HG02763 (cell line): ENCODE results near the gene PCBP3.
"Not testable (repeated sequence)": the region's sequence is repeated elsewhere in the genome, so short reads cannot be mapped to it uniquely, and the experiment has no call there.

Experiments
- ATAC-seq: cut with Tn5 transposase; IDR thresholded peaks from one replicate; pipeline ENCODE4 v1.9.1; 2021; ENCODE audit warnings: mild to moderate bottlenecking, moderate library complexity; ENCODE audit not compliant: unreplicated experiment

PCBP3 gene

GRCh38 chr21:45952974-45953373 lies 309.4 kb downstream of the PCBP3 start:
- no peak for ATAC-seq

- no peak for ATAC-seq
Measured at GRCh38 chr21:45954261-45954660, 310.7 kb downstream of the PCBP3 start.

GRCh38 chr21:45954921-45955320 lies 311.4 kb downstream of the PCBP3 start:
- ATAC-seq = no peak

GRCh38 chr21:45957551-45957950 lies 314.0 kb downstream of the PCBP3 start:
- ATAC-seq = no peak

- no peak for ATAC-seq
Measured at GRCh38 chr21:45957981-45958600, 314.6 kb downstream of the PCBP3 start.

- ATAC-seq = no peak
Measured at GRCh38 chr21:45959182-45959581, 315.7 kb downstream of the PCBP3 start.

GRCh38 chr21:45959779-45960390 lies 316.4 kb downstream of the PCBP3 start:
- ATAC-seq = no peak

- not testable (repeated sequence) for ATAC-seq
Measured at GRCh38 chr21:45961408-45961807, 317.9 kb downstream of the PCBP3 start.

GRCh38 chr21:45962531-45963231 lies 319.2 kb downstream of the PCBP3 start:
- ATAC-seq = no peak

- ATAC-seq = no peak
Measured at GRCh38 chr21:45963232-45963570, 319.7 kb downstream of the PCBP3 start.

GRCh38 chr21:45964649-45965048 lies 321.1 kb downstream of the PCBP3 start:
- ATAC-seq = no peak

- no peak for ATAC-seq
Measured at GRCh38 chr21:45965084-45965809, 321.7 kb downstream of the PCBP3 start.

- ATAC-seq = no peak
Measured at GRCh38 chr21:45966791-45967394, 323.4 kb downstream of the PCBP3 start.

- no peak for ATAC-seq
Measured at GRCh38 chr21:45969921-45970673, 326.6 kb downstream of the PCBP3 start.

- ATAC-seq = no peak
Measured at GRCh38 chr21:45970674-45971615, 327.4 kb downstream of the PCBP3 start.

- no peak for ATAC-seq
Measured at GRCh38 chr21:45971616-45972352, 328.3 kb downstream of the PCBP3 start.

GRCh38 chr21:45972353-45972715 lies 328.8 kb downstream of the PCBP3 start:
- ATAC-seq = no peak

GRCh38 chr21:45972716-45973474 lies 329.4 kb downstream of the PCBP3 start:
- ATAC-seq = no peak
